ENCODE results near the gene LAS1L. TPM values are rescaled to one million over a fixed set of nuclear protein-coding genes. Genes with fewer than 3 reads are reported as not detected.

Gene LAS1L
- total and polyA plus RNA-seq, 4 donors, result 8.4 to 15.6 (median 13.9) TPM

DNA sequence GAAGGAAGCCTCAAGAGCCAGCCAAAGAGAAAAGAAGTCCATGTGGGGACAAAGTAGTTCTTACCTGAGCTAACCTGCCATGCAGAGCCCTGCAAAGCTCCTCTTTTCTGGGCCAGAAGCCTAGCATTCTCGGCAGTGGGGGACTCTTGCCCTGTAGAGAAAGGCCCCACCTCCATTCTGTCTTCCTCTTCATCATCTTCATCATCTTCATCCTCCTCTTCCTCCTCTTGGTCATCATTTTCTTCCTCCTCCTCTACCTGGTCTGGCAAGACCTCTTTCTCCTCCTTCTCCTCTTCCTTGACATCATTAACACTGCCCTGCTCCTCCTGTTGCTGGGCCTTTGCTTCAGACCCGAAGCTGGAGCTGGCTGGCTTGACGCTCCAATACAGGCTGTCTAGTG lies 16.7 kb downstream of the LAS1L start:
- no peak for TF ChIP-seq NR2F2 (IDR thresholded peaks at IDR 0.05)
- no peak for TF ChIP-seq HNF4G (IDR thresholded peaks at IDR 0.05)
- no peak for TF ChIP-seq JUND (IDR thresholded peaks at IDR 0.05)
- TF ChIP-seq YY1 (IDR thresholded peaks at IDR 0.05), result no peak
- no peak for TF ChIP-seq FOXA1 (IDR thresholded peaks at IDR 0.05)
- TF ChIP-seq, protein P1, sequence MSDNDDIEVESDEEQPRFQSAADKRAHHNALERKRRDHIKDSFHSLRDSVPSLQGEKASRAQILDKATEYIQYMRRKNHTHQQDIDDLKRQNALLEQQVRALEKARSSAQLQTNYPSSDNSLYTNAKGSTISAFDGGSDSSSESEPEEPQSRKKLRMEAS (IDR thresholded peaks at IDR 0.05), result no peak
- no peak for TF ChIP-seq GABPA (IDR thresholded peaks at IDR 0.05 in 1 of 2, conservative IDR thresholded peaks at IDR 0.05 in 1 of 2)
- TF ChIP-seq FOXA2 (IDR thresholded peaks at IDR 0.05), result no peak
- no peak for TF ChIP-seq SP1 (IDR thresholded peaks at IDR 0.05)
- TF ChIP-seq, protein P2, sequence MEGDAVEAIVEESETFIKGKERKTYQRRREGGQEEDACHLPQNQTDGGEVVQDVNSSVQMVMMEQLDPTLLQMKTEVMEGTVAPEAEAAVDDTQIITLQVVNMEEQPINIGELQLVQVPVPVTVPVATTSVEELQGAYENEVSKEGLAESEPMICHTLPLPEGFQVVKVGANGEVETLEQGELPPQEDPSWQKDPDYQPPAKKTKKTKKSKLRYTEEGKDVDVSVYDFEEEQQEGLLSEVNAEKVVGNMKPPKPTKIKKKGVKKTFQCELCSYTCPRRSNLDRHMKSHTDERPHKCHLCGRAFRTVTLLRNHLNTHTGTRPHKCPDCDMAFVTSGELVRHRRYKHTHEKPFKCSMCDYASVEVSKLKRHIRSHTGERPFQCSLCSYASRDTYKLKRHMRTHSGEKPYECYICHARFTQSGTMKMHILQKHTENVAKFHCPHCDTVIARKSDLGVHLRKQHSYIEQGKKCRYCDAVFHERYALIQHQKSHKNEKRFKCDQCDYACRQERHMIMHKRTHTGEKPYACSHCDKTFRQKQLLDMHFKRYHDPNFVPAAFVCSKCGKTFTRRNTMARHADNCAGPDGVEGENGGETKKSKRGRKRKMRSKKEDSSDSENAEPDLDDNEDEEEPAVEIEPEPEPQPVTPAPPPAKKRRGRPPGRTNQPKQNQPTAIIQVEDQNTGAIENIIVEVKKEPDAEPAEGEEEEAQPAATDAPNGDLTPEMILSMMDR (IDR thresholded peaks at IDR 0.05; ENCODE audit: low read depth, low read length, missing input control), result no peak
- TF ChIP-seq, protein P3, sequence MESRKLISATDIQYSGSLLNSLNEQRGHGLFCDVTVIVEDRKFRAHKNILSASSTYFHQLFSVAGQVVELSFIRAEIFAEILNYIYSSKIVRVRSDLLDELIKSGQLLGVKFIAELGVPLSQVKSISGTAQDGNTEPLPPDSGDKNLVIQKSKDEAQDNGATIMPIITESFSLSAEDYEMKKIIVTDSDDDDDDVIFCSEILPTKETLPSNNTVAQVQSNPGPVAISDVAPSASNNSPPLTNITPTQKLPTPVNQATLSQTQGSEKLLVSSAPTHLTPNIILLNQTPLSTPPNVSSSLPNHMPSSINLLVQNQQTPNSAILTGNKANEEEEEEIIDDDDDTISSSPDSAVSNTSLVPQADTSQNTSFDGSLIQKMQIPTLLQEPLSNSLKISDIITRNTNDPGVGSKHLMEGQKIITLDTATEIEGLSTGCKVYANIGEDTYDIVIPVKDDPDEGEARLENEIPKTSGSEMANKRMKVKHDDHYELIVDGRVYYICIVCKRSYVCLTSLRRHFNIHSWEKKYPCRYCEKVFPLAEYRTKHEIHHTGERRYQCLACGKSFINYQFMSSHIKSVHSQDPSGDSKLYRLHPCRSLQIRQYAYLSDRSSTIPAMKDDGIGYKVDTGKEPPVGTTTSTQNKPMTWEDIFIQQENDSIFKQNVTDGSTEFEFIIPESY (IDR thresholded peaks at IDR 0.05), result no peak
- TF ChIP-seq RXRA (IDR thresholded peaks at IDR 0.05), result no peak
- TF ChIP-seq, protein P4, sequence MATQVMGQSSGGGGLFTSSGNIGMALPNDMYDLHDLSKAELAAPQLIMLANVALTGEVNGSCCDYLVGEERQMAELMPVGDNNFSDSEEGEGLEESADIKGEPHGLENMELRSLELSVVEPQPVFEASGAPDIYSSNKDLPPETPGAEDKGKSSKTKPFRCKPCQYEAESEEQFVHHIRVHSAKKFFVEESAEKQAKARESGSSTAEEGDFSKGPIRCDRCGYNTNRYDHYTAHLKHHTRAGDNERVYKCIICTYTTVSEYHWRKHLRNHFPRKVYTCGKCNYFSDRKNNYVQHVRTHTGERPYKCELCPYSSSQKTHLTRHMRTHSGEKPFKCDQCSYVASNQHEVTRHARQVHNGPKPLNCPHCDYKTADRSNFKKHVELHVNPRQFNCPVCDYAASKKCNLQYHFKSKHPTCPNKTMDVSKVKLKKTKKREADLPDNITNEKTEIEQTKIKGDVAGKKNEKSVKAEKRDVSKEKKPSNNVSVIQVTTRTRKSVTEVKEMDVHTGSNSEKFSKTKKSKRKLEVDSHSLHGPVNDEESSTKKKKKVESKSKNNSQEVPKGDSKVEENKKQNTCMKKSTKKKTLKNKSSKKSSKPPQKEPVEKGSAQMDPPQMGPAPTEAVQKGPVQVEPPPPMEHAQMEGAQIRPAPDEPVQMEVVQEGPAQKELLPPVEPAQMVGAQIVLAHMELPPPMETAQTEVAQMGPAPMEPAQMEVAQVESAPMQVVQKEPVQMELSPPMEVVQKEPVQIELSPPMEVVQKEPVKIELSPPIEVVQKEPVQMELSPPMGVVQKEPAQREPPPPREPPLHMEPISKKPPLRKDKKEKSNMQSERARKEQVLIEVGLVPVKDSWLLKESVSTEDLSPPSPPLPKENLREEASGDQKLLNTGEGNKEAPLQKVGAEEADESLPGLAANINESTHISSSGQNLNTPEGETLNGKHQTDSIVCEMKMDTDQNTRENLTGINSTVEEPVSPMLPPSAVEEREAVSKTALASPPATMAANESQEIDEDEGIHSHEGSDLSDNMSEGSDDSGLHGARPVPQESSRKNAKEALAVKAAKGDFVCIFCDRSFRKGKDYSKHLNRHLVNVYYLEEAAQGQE (IDR thresholded peaks at IDR 0.05), result no peak
- no peak for TF ChIP-seq RAD21 (IDR thresholded peaks at IDR 0.05)
- TF ChIP-seq, protein P5, sequence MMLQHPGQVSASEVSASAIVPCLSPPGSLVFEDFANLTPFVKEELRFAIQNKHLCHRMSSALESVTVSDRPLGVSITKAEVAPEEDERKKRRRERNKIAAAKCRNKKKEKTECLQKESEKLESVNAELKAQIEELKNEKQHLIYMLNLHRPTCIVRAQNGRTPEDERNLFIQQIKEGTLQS (IDR thresholded peaks at IDR 0.05), result no peak
- no peak for TF ChIP-seq EGR1 (IDR thresholded peaks at IDR 0.05; ENCODE audit: low read depth in 2 of 2)
- 94% methylated on average over 3 of the region's 3 CpGs for WGBS
- Histone ChIP-seq H3K27me3 (ENCODE audit: control insufficient read depth in 4 of 4, insufficient read depth in 4 of 4, low read length in 3 of 4) (no peaks in the 10 kb centered on the region), H3K9ac (ENCODE audit: low read depth in 1 of 2, low read length in 2 of 2) (no peak overlapping the region), H3K4me1 (ENCODE audit: control insufficient read depth in 4 of 4, insufficient read depth in 4 of 4, low read length in 3 of 4) (no peaks in the 10 kb centered on the region), H3K36me3 (ENCODE audit: control insufficient read depth in 4 of 4, insufficient read depth in 3 of 4, low read depth in 1 of 4, low read length in 3 of 4) (peaks cover 3 to 47% (median 11%) of the 10 kb centered on the region in 4 donors), H3K9me3 (ENCODE audit: control insufficient read depth in 4 of 4, low read length in 3 of 4) (no peaks in the 10 kb centered on the region), H3K4me3 (ENCODE audit: low read depth in 1 of 3, low read length in 3 of 3) (no peak overlapping the region), H3K27ac (ENCODE audit: low read depth in 1 of 2, low read length in 2 of 2) (no peak overlapping the region)
- DNase-seq (ENCODE audit: low spot score), result no peak

DNA sequence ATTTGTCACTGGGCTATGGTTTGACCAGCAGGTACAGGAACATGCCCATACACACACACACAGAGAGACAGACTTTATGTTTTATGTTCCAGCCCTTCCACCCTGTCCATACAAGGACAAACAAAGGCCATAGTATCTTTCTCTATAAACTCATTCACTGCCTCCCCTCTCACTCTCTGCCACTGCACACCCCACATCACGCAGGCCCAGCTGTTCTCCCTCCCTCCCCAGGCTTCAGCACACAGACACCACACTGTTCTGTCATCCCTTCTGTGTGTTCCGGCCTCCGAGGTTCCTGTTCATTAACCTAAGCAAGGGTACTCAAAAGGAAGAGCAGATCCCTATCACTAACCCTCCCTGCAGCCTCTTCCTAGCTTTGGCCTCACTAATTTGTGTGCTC lies 17.8 kb downstream of the LAS1L start:
- H3K27ac ChIP-seq (ENCODE audit: low read depth in 1 of 2, low read length in 2 of 2), result no peak overlapping the region
- 89% methylated on average over 3 of the region's 3 CpGs for WGBS
- H3K4me3 ChIP-seq (ENCODE audit: low read depth in 1 of 3, low read length in 3 of 3), result no peak overlapping the region
- H3K27me3 ChIP-seq (ENCODE audit: control insufficient read depth in 4 of 4, insufficient read depth in 4 of 4, low read length in 3 of 4), result no peaks in the 10 kb centered on the region
- H3K36me3 ChIP-seq (ENCODE audit: control insufficient read depth in 4 of 4, insufficient read depth in 3 of 4, low read depth in 1 of 4, low read length in 3 of 4), result peaks cover under 1 to 48% (median 12%) of the 10 kb centered on the region in 4 donors
- no peaks in the 10 kb centered on the region for H3K4me1 ChIP-seq (ENCODE audit: control insufficient read depth in 4 of 4, insufficient read depth in 4 of 4, low read length in 3 of 4)
- no peak for TF ChIP-seq FOXA1 (IDR thresholded peaks at IDR 0.05)
- H3K9ac ChIP-seq (ENCODE audit: low read depth in 1 of 2, low read length in 2 of 2), result no peak overlapping the region
- no peaks in the 10 kb centered on the region for H3K9me3 ChIP-seq (ENCODE audit: control insufficient read depth in 4 of 4, low read length in 3 of 4)
- DNase-seq (ENCODE audit: low spot score), result no peak
